AML-193 (cell line): ENCODE measurements around the gene ISG20.
A peak's percentile ranks its signal among the peaks of the same experiment; 100 is the strongest.
"Not testable (repeated sequence)": the region's sequence is repeated elsewhere in the genome, so short reads cannot be mapped to it uniquely, and the experiment has no call there.

Experiments
- DNase-seq, 2 experiments: peaks; one replicate each; lab custom pipeline; 2025; lab: John Stamatoyannopoulos, UW

ISG20 gene

GRCh38 chr15:88619796-88620195, 19.0 kb upstream of the ISG20 start:
- no peak for DNase-seq

- DNase-seq, result peak; percentile 87 to 90
Measured at GRCh38 chr15:88620995-88621772, 17.6 kb upstream of the ISG20 start, which contains the start of gene AEN. TSS of gene AEN (plus strand) at chr15:88621340. CDS start at chr15:88626210, 4,870 bp downstream.

- peak; percentile 20 to 32 for DNase-seq
Measured at GRCh38 chr15:88621789-88622604, 16.8 kb upstream of the ISG20 start.

- no peak for DNase-seq
Measured at GRCh38 chr15:88622605-88622975, 16.2 kb upstream of the ISG20 start.

- DNase-seq, result peak; percentile 17 to 29
Measured at GRCh38 chr15:88623061-88623460, 15.8 kb upstream of the ISG20 start.

GRCh38 chr15:88623632-88624031, 15.2 kb upstream of the ISG20 start:
- no peak for DNase-seq

- no peak for DNase-seq
Measured at GRCh38 chr15:88624156-88624970, 14.5 kb upstream of the ISG20 start.

GRCh38 chr15:88624971-88625490, 13.8 kb upstream of the ISG20 start:
- DNase-seq, result no peak

GRCh38 chr15:88625943-88626741, 12.7 kb upstream of the ISG20 start:
- DNase-seq, result no peak

GRCh38 chr15:88627463-88627862, 11.4 kb upstream of the ISG20 start:
- DNase-seq, result no peak

- DNase-seq, result no peak
Measured at GRCh38 chr15:88628018-88628654, 10.7 kb upstream of the ISG20 start.

GRCh38 chr15:88629071-88629470, 9.7 kb upstream of the ISG20 start:
- no peak for DNase-seq

GRCh38 chr15:88630141-88630721, 8.6 kb upstream of the ISG20 start:
- DNase-seq, result no peak

- no peak for DNase-seq
Measured at GRCh38 chr15:88630798-88631463, 7.9 kb upstream of the ISG20 start.

- no peak for DNase-seq
Measured at GRCh38 chr15:88631464-88632028, 7.3 kb upstream of the ISG20 start.

GRCh38 chr15:88632797-88633196, 6.0 kb upstream of the ISG20 start:
- not testable (repeated sequence) for DNase-seq

- DNase-seq, result no peak
Measured at GRCh38 chr15:88634449-88634848, 4.4 kb upstream of the ISG20 start.

- no peak for DNase-seq
Measured at GRCh38 chr15:88635318-88635717, 3.5 kb upstream of the ISG20 start.

GRCh38 chr15:88636050-88636449, 2.8 kb upstream of the ISG20 start:
- DNase-seq, result no peak
